HG03520 (cell line): ENCODE data around the gene NAGPA.

ENCODE experiments used
- ATAC-seq: cut with Tn5 transposase; IDR thresholded peaks from one replicate; pipeline ENCODE4 v1.9.1; 2021; ENCODE audit warnings: mild to moderate bottlenecking, moderate library complexity; ENCODE audit not compliant: unreplicated experiment

The NAGPA gene

GRCh38 chr16:5004311-5004710, 29.4 kb downstream of the NAGPA start:
- ATAC-seq, result no peak

GRCh38 chr16:5003828-5004227, 29.9 kb downstream of the NAGPA start:
- ATAC-seq, result no peak

- ATAC-seq, result no peak
Measured at GRCh38 chr16:5003211-5003610, 30.5 kb downstream of the NAGPA start.

- ATAC-seq, result no peak
Measured at GRCh38 chr16:5002699-5003143, 31.0 kb downstream of the NAGPA start.

- no peak for ATAC-seq
Measured at GRCh38 chr16:5001986-5002385, 31.7 kb downstream of the NAGPA start.

- no peak for ATAC-seq
Measured at GRCh38 chr16:5001571-5001970, 32.2 kb downstream of the NAGPA start.

GRCh38 chr16:5000573-5001001, 33.1 kb downstream of the NAGPA start:
- no peak for ATAC-seq

- ATAC-seq, result no peak
Measured at GRCh38 chr16:4994719-4995434, 38.9 kb downstream of the NAGPA start.

GRCh38 chr16:4991754-4992153, 42.0 kb downstream of the NAGPA start:
- ATAC-seq, result no peak

- no peak for ATAC-seq
Measured at GRCh38 chr16:4990415-4990814, 43.3 kb downstream of the NAGPA start.

- ATAC-seq, result no peak
Measured at GRCh38 chr16:4989391-4990006, 44.2 kb downstream of the NAGPA start.

- no peak for ATAC-seq
Measured at GRCh38 chr16:4988647-4989046, 45.1 kb downstream of the NAGPA start.

GRCh38 chr16:4987580-4988374, 46.0 kb downstream of the NAGPA start:
- no peak for ATAC-seq

GRCh38 chr16:4987250-4987579, 46.5 kb downstream of the NAGPA start:
- ATAC-seq, result no peak

GRCh38 chr16:4984174-4984990, 49.4 kb downstream of the NAGPA start:
- no peak for ATAC-seq

- ATAC-seq, result no peak
Measured at GRCh38 chr16:4982056-4982867, 51.5 kb downstream of the NAGPA start.

- no peak for ATAC-seq
Measured at GRCh38 chr16:4981473-4981872, 52.3 kb downstream of the NAGPA start.

- no peak for ATAC-seq
Measured at GRCh38 chr16:4980691-4981090, 53.0 kb downstream of the NAGPA start.

GRCh38 chr16:4979736-4980660, 53.7 kb downstream of the NAGPA start:
- no peak for ATAC-seq
